GM12878 (cell line): ENCODE results near the gene NT5C3A. TPM values are rescaled to one million over a fixed set of nuclear protein-coding genes. Genes with fewer than 3 reads are reported as not detected.

Source experiments
- BACH1 ChIP-seq: fragments of 450-650 bp; IDR thresholded peaks from 2 replicates; pipeline ENCODE4 v1.6.1; 2017; ENCODE audit warnings: mild to moderate bottlenecking, borderline replicate concordance
- BHLHE40 ChIP-seq, 2 experiments: fragments of 450-650 bp in 1 of 2; IDR thresholded peaks; 2 replicates each; pipeline ENCODE4 v1.6.1; 2011 to 2017; ENCODE audit warnings: low read depth in 2 of 2, borderline replicate concordance in 1 of 2, improper control_type of control experiment in 1 of 2, low read length in 1 of 2, mild to moderate bottlenecking in 1 of 2
- CBX5 ChIP-seq: sonication (generic); IDR thresholded peaks from 2 replicates; pipeline ENCODE4 v1.6.1; 2016; ENCODE audit warnings: low read depth, moderate library complexity, mild to moderate bottlenecking, inconsistent platforms
- CEBPB ChIP-seq, 2 experiments: fragments of 150-350 bp in 1 of 2; IDR thresholded peaks; 2 replicates each; pipeline ENCODE4 v1.6.1; 2012 to 2014; ENCODE audit warnings: low read depth in 2 of 2, low read length in 2 of 2, borderline replicate concordance in 1 of 2, inconsistent platforms in 1 of 2
- DPF2 ChIP-seq: fragments of 450-650 bp; IDR thresholded peaks from 2 replicates; pipeline ENCODE4 v1.6.1; 2017; ENCODE audit warnings: mild to moderate bottlenecking
- EED ChIP-seq: sonication (generic); IDR thresholded peaks from 2 replicates; pipeline ENCODE4 v1.6.1; 2016; ENCODE audit warnings: antibody characterized with exemption, low read depth
- EZH2 ChIP-seq: IDR thresholded peaks from 2 replicates; pipeline ENCODE4 v1.6.1; 2012; ENCODE audit warnings: low read depth, mild to moderate bottlenecking, control low read depth, inconsistent platforms, low read length, borderline replicate concordance; ENCODE audit not compliant: control insufficient read depth
- GATAD2B ChIP-seq: fragments of 450-650 bp; conservative IDR thresholded peaks from 2 replicates; pipeline ENCODE4 v1.6.1; 2017; ENCODE audit warnings: low read depth, mild to moderate bottlenecking, moderate library complexity
- IKZF1 ChIP-seq: fragments of 450-650 bp; conservative IDR thresholded peaks from 2 replicates; pipeline ENCODE4 v1.6.1; 2017; ENCODE audit warnings: antibody characterized with exemption, mild to moderate bottlenecking
- IKZF2 ChIP-seq, 2 experiments: fragments of 450-650 bp; IDR thresholded peaks; 2 replicates each; pipeline ENCODE4 v1.6.1; 2017; ENCODE audit warnings: mild to moderate bottlenecking in 2 of 2, moderate library complexity in 2 of 2
- LARP7 ChIP-seq: fragments of 450-650 bp; IDR thresholded peaks from 2 replicates; pipeline ENCODE4 v1.6.1; 2017; ENCODE audit warnings: mild to moderate bottlenecking
- MEF2B ChIP-seq: fragments of 450-650 bp; IDR thresholded peaks from 2 replicates; pipeline ENCODE4 v1.6.1; 2018; ENCODE audit warnings: mild to moderate bottlenecking, moderate library complexity; ENCODE audit not compliant: partially characterized antibody, poor library complexity, severe bottlenecking
- NBN ChIP-seq: fragments of 450-650 bp; IDR thresholded peaks from 2 replicates; pipeline ENCODE4 v1.6.1; 2016
- NFXL1 ChIP-seq: fragments of 450-650 bp; IDR thresholded peaks from 2 replicates; pipeline ENCODE4 v1.6.1; 2017; ENCODE audit warnings: antibody characterized with exemption, mild to moderate bottlenecking, borderline replicate concordance
- NFYA ChIP-seq: IDR thresholded peaks from 2 replicates; pipeline ENCODE4 v1.6.1; 2011; ENCODE audit warnings: low read depth, mild to moderate bottlenecking, low read length, improper control_type of control experiment, borderline replicate concordance
- NR2C1 ChIP-seq: fragments of 450-650 bp; IDR thresholded peaks from 2 replicates; pipeline ENCODE4 v1.6.1; 2017; ENCODE audit warnings: antibody characterized with exemption, mild to moderate bottlenecking, moderate library complexity
- NR2F1 ChIP-seq: fragments of 450-650 bp; conservative IDR thresholded peaks from 2 replicates; pipeline ENCODE4 v1.6.1; 2017; ENCODE audit warnings: mild to moderate bottlenecking
- PAX5 ChIP-seq: IDR thresholded peaks from 2 replicates; pipeline ENCODE4 v1.6.1; 2011; ENCODE audit warnings: low read depth, low read length, borderline replicate concordance
- POLR2AphosphoS5 ChIP-seq: IDR thresholded peaks from 2 replicates; pipeline ENCODE4 v1.6.1; 2011; ENCODE audit warnings: mild to moderate bottlenecking, low read length, inconsistent platforms
- RELA ChIP-seq: fragments of 450-650 bp; IDR thresholded peaks from 2 replicates; pipeline ENCODE4 v1.8.0; 2014; ENCODE audit warnings: borderline replicate concordance; ENCODE audit not compliant: partially characterized antibody
- TARDBP ChIP-seq: IDR thresholded peaks from 2 replicates; pipeline ENCODE4 v1.6.1; 2016; ENCODE audit warnings: borderline replicate concordance
- ZNF384 ChIP-seq: IDR thresholded peaks from 2 replicates; pipeline ENCODE4 v1.6.1; 2012; ENCODE audit warnings: low read depth, mild to moderate bottlenecking, low read length, improper control_type of control experiment, borderline replicate concordance
- polyA plus RNA-seq, 11 experiments: library from polyadenylated mRNA; depleted of rRNA in 4 of 11; unstranded in 6 of 11; stranded (reverse) in 5 of 11; fragments of >200 nt; fragmentation: Nextera tagmentation in 4 of 11; fragmentation: Illumina TruSeq in 1 of 11; extraction: Ambion mirVana in 4 of 11; extraction: Trizol in 1 of 11; gene quantifications; 1 replicate in 1 of 11; 2 replicates in 10 of 11; pipeline versions ENCODE4 v1.2.1 to v1.2.3, GENCODE V29; 2011 to 2016; ENCODE audit warnings: inconsistent platforms in 2 of 11, missing spikeins in 2 of 11, low read depth in 1 of 11
- total RNA-seq, 4 experiments: library from RNA; depleted of rRNA in 3 of 4; stranded (reverse); fragments of >200 nt in 3 of 4; fragmentation: Illumina TruSeq in 1 of 4; extraction: Trizol in 1 of 4; gene quantifications; 2 replicates each; pipeline versions ENCODE4 v1.2.1 to v1.2.3, GENCODE V29; 2013 to 2021
- TF ChIP-seq, protein P1 (sequence below): fragments of 450-650 bp; conservative IDR thresholded peaks from 2 replicates; pipeline ENCODE4 v1.6.1; 2017; ENCODE audit warnings: mild to moderate bottlenecking, moderate library complexity
- TF ChIP-seq, protein P2 (sequence below): fragments of 450-650 bp; IDR thresholded peaks from 2 replicates; pipeline ENCODE4 v1.6.1; 2017; ENCODE audit warnings: mild to moderate bottlenecking, moderate library complexity

Gene NT5C3A
- total and polyA plus RNA-seq, 10 of the 15 experiments (the other 5 are each of a cell fraction or from before 2014, with no cell fraction given), result 53.0 to 111 (median 71.4) TPM

DNA sequence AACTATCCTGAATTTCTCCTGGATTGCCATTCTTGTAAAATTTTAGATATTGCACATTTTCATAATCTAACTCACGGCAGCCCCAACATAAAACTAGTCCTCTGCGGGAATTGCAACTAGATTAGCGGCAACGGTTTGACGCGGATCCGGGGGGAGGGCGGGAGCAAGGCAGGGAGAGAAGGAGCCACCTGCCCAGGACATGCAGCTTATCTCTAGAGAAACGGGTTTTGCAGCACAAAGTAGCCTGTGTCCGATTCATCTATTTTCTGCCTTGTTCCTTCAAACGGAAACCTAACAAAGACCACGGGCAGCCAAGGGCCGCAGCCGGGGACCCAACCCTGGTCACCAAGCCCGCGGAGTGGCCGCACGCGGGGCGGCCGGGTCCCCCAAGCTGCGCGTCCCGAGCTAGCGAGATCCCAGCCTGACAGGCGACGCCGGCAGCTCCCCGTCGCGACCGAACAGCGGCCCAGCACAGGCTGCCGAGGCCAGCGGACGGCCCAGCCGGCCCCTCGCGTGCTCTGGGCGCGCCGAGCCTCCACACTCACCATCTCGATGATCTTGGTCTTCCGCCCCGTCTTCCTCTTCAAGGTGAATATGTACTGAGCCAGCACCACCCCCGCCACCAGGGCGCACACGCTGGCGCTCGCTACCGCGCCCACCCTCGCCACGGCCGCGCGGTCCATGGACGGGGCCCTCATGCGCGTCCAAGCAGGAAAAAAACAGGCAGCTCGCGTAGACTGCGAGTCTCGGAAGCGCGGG, at the start of gene NT5C3A (continued):
- no peak for TF ChIP-seq EZH2
- TF ChIP-seq NFYA, result no peak
- TF ChIP-seq POLR2AphosphoS5, result peak; percentile 38; the same call in 1 of the 2 replicates
- TF ChIP-seq NR2F1, result 0 out of 2 replicates have a peak, but pooled peaks have one; percentile 34
- TF ChIP-seq EED, result no peak; the same call in 1 of the 2 replicates
- TF ChIP-seq CEBPB (IDR thresholded peaks at IDR 0.05; ENCODE audit: borderline replicate concordance in 1 of 2, low read depth in 2 of 2, low read length in 2 of 2), result no peak
- TF ChIP-seq, protein P1, sequence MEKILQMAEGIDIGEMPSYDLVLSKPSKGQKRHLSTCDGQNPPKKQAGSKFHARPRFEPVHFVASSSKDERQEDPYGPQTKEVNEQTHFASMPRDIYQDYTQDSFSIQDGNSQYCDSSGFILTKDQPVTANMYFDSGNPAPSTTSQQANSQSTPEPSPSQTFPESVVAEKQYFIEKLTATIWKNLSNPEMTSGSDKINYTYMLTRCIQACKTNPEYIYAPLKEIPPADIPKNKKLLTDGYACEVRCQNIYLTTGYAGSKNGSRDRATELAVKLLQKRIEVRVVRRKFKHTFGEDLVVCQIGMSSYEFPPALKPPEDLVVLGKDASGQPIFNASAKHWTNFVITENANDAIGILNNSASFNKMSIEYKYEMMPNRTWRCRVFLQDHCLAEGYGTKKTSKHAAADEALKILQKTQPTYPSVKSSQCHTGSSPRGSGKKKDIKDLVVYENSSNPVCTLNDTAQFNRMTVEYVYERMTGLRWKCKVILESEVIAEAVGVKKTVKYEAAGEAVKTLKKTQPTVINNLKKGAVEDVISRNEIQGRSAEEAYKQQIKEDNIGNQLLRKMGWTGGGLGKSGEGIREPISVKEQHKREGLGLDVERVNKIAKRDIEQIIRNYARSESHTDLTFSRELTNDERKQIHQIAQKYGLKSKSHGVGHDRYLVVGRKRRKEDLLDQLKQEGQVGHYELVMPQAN, result peak; percentile 84; the same call in 1 of the 2 replicates
- TF ChIP-seq MEF2B, result peak; percentile 20
- TF ChIP-seq, protein P2, sequence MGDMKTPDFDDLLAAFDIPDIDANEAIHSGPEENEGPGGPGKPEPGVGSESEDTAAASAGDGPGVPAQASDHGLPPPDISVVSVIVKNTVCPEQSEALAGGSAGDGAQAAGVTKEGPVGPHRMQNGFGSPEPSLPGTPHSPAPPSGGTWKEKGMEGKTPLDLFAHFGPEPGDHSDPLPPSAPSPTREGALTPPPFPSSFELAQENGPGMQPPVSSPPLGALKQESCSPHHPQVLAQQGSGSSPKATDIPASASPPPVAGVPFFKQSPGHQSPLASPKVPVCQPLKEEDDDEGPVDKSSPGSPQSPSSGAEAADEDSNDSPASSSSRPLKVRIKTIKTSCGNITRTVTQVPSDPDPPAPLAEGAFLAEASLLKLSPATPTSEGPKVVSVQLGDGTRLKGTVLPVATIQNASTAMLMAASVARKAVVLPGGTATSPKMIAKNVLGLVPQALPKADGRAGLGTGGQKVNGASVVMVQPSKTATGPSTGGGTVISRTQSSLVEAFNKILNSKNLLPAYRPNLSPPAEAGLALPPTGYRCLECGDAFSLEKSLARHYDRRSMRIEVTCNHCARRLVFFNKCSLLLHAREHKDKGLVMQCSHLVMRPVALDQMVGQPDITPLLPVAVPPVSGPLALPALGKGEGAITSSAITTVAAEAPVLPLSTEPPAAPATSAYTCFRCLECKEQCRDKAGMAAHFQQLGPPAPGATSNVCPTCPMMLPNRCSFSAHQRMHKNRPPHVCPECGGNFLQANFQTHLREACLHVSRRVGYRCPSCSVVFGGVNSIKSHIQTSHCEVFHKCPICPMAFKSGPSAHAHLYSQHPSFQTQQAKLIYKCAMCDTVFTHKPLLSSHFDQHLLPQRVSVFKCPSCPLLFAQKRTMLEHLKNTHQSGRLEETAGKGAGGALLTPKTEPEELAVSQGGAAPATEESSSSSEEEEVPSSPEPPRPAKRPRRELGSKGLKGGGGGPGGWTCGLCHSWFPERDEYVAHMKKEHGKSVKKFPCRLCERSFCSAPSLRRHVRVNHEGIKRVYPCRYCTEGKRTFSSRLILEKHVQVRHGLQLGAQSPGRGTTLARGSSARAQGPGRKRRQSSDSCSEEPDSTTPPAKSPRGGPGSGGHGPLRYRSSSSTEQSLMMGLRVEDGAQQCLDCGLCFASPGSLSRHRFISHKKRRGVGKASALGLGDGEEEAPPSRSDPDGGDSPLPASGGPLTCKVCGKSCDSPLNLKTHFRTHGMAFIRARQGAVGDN, result peak; percentile 48; the same call in 1 of the 2 replicates
- TF ChIP-seq GATAD2B, result peak; percentile 80
- TF ChIP-seq NBN, result no peak
- peak; percentile 11 for TF ChIP-seq RELA
- TF ChIP-seq BHLHE40 (IDR thresholded peaks at IDR 0.05; ENCODE audit: borderline replicate concordance in 1 of 2, low read depth in 2 of 2, low read length in 1 of 2), result peak in 1 of 2 experiments; percentile 66; a peak in 2 of 4 replicates
- TF ChIP-seq PAX5, result no peak
- peak; percentile 95 for TF ChIP-seq LARP7
- TF ChIP-seq DPF2, result peak; percentile 76
- no peak for TF ChIP-seq NFXL1
- TF ChIP-seq ZNF384, result no peak
- TF ChIP-seq BACH1, result peak; percentile 62; the same call in 1 of the 2 replicates
- TF ChIP-seq IKZF1, result peak; percentile 72; the same call in 1 of the 2 replicates
- TF ChIP-seq TARDBP, result no peak
- 0 out of 2 replicates have a peak, but pooled peaks have one; percentile 5 for TF ChIP-seq CBX5
- TF ChIP-seq NR2C1, result no peak
- peak; percentile 25 to 35; a peak in 2 of 4 replicates for TF ChIP-seq IKZF2 (IDR thresholded peaks at IDR 0.05)
